ENCODE results near the gene DCUN1D1. TPM values are rescaled to one million over a fixed set of nuclear protein-coding genes. Genes with fewer than 3 reads are reported as not detected.

DCUN1D1 gene
- total RNA-seq, 1 donor from 2014 or later, result 54.4 TPM

DNA sequence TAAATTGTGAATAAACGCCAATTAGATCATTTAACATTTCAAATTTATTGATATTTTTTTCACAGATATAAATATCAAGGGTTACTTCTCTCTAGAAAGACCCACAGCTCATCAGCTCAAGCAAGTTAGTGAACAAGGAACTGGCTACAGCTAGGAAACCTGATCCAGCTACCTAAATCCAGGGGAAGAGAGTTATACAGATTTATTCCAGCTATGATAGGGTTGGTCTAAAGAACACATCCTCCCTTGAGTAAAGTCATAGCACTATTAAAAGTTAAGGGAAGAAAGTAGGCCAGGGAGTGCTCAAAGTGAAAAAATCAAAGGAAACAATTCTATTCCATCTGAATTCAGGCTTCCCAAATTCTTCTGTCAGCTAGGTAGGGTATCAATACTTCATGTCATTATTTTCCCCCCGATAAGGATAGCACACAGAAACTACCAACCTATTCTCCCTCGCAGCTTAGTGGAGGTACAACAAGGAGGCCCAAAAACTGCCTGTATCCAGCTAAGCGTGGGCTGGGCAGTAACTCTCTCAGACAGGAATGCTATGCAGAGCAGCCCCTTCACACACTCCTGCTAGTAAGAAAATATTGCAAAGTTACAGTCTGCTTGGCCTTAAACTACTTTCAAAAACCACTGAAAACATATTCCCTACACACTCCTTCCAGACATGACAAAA is 44.0 kb downstream of the DCUN1D1 start:
- H3K4me1 Mint-ChIP-seq (ENCODE audit: unreplicated experiment), result peaks cover 4% of the 10 kb centered on the region
- no peak overlapping the region for H3K27ac Mint-ChIP-seq
- TF ChIP-seq CTCF (conservative IDR thresholded peaks at IDR 0.05), result no peak
- no peaks in the 10 kb centered on the region for H3K9me3 Mint-ChIP-seq
- no peak for DNase-seq (ENCODE audit: extremely low spot score, unreplicated experiment)
- H3K4me3 Mint-ChIP-seq, result no peak overlapping the region
- peaks cover 8% of the 10 kb centered on the region for H3K36me3 Mint-ChIP-seq
- no peaks in the 10 kb centered on the region for H3K27me3 Mint-ChIP-seq

GRCh38 chr3:182935803-182936202 is 44.5 kb downstream of the DCUN1D1 start:
- Mint-ChIP-seq H3K4me3 (no peak overlapping the region), H3K27me3 (no peaks in the 10 kb centered on the region), H3K36me3 (peaks cover 8% of the 10 kb centered on the region), H3K4me1 (ENCODE audit: unreplicated experiment) (peaks cover 4% of the 10 kb centered on the region), H3K27ac (no peak overlapping the region), H3K9me3 (no peaks in the 10 kb centered on the region)
- no peak for DNase-seq (ENCODE audit: extremely low spot score, unreplicated experiment)
- TF ChIP-seq CTCF (conservative IDR thresholded peaks at IDR 0.05), result no peak

DNA sequence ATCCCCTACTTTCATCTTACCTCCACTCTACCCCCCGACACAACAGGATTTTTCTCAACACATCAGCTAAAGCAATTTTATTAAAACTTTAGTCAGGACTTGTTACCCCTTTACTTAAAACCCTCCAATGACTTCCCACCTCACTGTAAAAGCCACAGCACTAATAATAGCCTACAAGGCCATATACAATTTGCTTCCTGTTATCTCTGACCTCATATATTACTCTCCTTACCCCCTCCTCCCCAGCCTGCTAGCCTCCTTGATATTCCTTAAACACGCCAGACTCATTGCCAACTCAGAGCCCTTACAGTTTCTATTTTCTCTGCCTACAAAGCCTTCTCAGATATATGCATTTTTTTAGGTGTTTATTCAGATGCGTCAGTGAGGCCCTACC is 54.4 kb downstream of the DCUN1D1 start:
- Mint-ChIP-seq H3K4me3 (no peak overlapping the region), H3K27me3 (no peaks in the 10 kb centered on the region), H3K36me3 (peaks cover 25% of the 10 kb centered on the region), H3K4me1 (ENCODE audit: unreplicated experiment) (no peaks in the 10 kb centered on the region), H3K9me3 (peaks cover 5% of the 10 kb centered on the region), H3K27ac (no peak overlapping the region)
- DNase-seq (ENCODE audit: extremely low spot score, unreplicated experiment), result no peak
- TF ChIP-seq CTCF (conservative IDR thresholded peaks at IDR 0.05), result no peak

DNA sequence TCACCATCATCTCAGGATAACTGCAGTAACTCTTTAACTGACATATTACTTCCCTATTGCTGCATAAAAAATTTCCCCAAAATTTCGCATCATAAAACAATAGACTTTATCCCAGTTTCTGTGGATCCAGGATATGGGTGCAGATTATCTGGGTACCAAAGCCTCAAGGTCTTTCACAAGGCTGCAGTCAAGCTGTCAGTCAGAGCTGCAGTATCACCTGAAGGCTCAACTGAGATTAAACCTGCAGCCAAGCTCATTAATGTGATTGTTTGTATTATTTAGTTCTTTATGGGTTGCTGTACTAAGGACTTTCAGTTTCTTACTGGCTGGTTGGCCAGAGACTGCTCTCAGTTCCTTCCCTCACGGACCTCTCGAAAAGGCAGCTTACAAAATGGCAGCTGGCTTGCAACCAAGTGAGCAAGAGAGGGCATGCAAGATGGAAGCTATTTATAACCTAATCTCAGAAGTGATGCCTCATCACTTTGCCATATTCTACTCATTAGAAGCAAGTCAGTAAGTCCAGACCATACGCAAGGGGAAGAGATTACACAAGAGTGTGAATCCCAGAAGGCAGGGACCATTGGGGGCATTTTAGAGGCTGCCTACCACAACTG is 54.9 kb downstream of the DCUN1D1 start:
- DNase-seq (ENCODE audit: extremely low spot score, unreplicated experiment), result no peak
- TF ChIP-seq CTCF (conservative IDR thresholded peaks at IDR 0.05), result no peak

DNA sequence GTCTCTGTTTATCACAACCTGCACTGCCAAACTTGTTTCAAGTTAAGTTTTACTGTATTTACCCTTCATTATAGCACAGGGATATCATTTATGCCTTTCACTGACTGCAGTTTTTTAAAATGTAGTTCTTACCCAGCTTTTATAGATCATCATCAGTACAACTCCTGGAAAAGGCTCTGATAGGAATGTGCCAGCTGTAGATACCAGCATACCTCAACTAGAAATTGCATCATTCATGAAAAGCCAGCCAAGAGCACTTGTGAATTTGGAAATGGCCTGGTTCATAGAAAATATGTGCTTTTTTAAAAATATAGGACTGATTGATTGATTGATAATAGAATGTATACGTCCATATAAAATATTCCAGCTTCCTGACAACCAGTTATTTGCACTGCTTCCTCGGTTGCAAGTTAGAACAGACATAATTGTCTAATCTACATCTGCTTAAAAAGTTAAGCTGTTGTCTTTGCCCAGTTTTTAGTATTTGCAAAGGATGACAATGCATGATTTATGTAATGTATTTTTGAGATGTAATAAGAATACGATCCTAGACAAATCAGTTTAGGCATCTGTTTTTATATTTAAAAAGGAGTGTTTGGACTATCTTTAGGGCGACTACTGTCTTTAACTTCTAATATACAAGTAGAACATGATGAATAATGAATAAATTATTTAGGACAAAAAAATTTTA is 58.5 kb downstream of the DCUN1D1 start:
- H3K36me3 Mint-ChIP-seq, result peaks cover 18% of the 10 kb centered on the region
- H3K4me3 Mint-ChIP-seq, result no peak overlapping the region
- no peak for TF ChIP-seq CTCF (conservative IDR thresholded peaks at IDR 0.05)
- H3K9me3 Mint-ChIP-seq, result peaks cover 5% of the 10 kb centered on the region
- H3K27ac Mint-ChIP-seq, result peak overlapping the region; percentile 70
- DNase-seq (ENCODE audit: extremely low spot score, unreplicated experiment), result no peak
- no peaks in the 10 kb centered on the region for H3K27me3 Mint-ChIP-seq
- no peaks in the 10 kb centered on the region for H3K4me1 Mint-ChIP-seq (ENCODE audit: unreplicated experiment)

More for the DNA sequence above, 54.9 kb downstream of the DCUN1D1 start:
- Mint-ChIP-seq H3K27ac (no peak overlapping the region), H3K4me1 (ENCODE audit: unreplicated experiment) (no peaks in the 10 kb centered on the region), H3K27me3 (no peaks in the 10 kb centered on the region), H3K4me3 (no peak overlapping the region), H3K9me3 (peaks cover 5% of the 10 kb centered on the region), H3K36me3 (peaks cover 28% of the 10 kb centered on the region)

All from type B pancreatic cell (in vitro differentiated cells).